GM12801 (cell line): ENCODE results near the gene STOML1.

Experiments
- CTCF ChIP-seq: IDR thresholded peaks from one replicate; pipeline ENCODE4 v1.5.1; 2011; ENCODE audit warnings: control low read depth; ENCODE audit not compliant: insufficient read length; ENCODE audit errors: extremely low read depth

Gene STOML1

GRCh38 chr15:73984208-73984979, 7.7 kb downstream of the STOML1 start:
- no peak for TF ChIP-seq CTCF

- no peak for TF ChIP-seq CTCF
These were observed 8.3 kb downstream of the STOML1 start for GRCh38 chr15:73983773-73984172.

GRCh38 chr15:73983211-73983727, 8.8 kb downstream of the STOML1 start:
- TF ChIP-seq CTCF, result no peak

- no peak for TF ChIP-seq CTCF
These were observed 9.7 kb downstream of the STOML1 start for GRCh38 chr15:73982222-73982962.

GRCh38 chr15:73981761-73982221, 10.3 kb downstream of the STOML1 start:
- no peak for TF ChIP-seq CTCF

GRCh38 chr15:73979636-73980035, 12.5 kb downstream of the STOML1 start:
- TF ChIP-seq CTCF, result no peak

GRCh38 chr15:73978896-73979295, 13.2 kb downstream of the STOML1 start:
- TF ChIP-seq CTCF, result no peak
